ENCODE data around the gene NUP214.
"Not testable (repeated sequence)": the region's sequence is repeated elsewhere in the genome, so short reads cannot be mapped to it uniquely, and the experiment has no call there.

The NUP214 gene

DNA sequence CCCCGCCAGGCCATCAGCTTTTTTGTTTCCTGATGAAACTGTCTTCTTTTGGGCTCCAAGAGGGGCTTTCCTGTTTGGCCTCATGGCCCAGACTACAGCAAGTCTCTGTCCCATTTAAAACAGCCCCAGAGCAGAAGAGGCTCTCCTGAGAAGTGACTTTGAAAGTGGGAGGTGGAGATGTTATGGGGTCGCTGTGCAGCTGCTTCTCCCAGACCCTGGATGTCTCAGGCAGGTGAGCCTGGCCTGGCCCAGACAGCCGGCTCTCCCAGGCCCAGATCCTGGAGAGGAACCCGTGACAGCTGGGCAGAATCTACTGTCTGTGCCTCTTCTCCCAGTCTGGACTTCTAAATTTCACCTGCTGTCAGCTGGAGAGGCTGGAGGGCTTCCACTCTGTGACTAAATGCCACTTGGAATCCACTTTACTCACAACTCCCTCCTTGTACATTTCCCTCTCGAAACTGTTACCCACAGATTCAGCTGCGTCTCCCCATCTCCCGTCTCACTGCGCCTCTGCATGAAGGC lies 130.4 kb downstream of the NUP214 start:
- Histone ChIP-seq H3K27ac (ENCODE audit: low read depth, low read length) (no peak overlapping the region), H3K9me3 (ENCODE audit: control insufficient read depth, insufficient read depth, low read length) (no peaks in the 10 kb centered on the region), H3K36me3 (ENCODE audit: control insufficient read depth, insufficient read depth, low read length) (no peaks in the 10 kb centered on the region), H3K4me1 (ENCODE audit: control insufficient read depth, insufficient read depth, low read length) (0 out of 2 replicates have a peak, but pooled peaks cover 6% of the 10 kb centered on the region), H3K27me3 (ENCODE audit: control insufficient read depth, insufficient read depth, low read length) (no peaks in the 10 kb centered on the region), H3K4me3 (ENCODE audit: low read depth, low read length) (no peak overlapping the region), H3K9ac (ENCODE audit: low read depth, low read length) (no peak overlapping the region)

DNA sequence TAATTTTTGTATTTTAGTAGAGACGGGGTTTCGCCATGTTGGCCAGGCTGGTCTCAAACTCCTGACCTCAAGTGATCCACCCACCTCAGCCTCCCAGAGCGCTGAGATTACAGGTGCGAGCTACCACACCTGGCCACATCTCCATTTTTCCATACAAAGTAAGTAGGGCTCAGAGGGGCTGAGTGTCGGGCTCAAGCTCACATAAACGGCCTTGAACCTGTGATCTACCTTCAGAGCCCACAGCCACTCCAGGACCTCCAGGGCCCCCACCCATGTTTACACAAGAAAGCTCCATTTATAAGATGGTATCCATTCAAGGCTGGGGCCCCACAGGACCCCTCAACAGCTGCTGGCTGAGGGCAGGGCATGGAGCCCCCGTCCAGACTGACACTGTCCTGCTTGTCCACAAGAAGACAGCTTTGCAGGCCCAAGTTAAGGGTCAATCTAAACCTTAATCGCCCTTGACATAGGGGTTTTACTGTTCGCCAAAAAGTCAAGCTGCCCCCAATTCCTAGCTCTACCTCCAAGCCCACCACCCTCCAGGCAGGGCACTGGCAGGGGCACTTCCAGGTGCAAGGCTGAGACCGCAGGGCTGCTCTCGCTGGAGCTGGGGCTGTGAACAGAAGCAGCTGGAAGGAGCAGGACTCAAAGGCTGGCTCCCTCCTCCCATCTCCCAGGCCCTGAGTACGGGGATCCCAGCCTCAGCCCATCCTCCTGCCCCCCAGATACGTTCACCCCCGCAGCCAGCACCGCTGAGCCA lies 132.1 kb downstream of the NUP214 start:
- Histone ChIP-seq H3K4me3 (ENCODE audit: low read depth, low read length) (no peak overlapping the region), H3K27me3 (ENCODE audit: control insufficient read depth, insufficient read depth, low read length) (no peaks in the 10 kb centered on the region), H3K9me3 (ENCODE audit: control insufficient read depth, insufficient read depth, low read length) (no peaks in the 10 kb centered on the region), H3K27ac (ENCODE audit: low read depth, low read length) (no peak overlapping the region), H3K9ac (ENCODE audit: low read depth, low read length) (no peak overlapping the region), H3K36me3 (ENCODE audit: control insufficient read depth, insufficient read depth, low read length) (no peaks in the 10 kb centered on the region), H3K4me1 (ENCODE audit: control insufficient read depth, insufficient read depth, low read length) (0 out of 2 replicates have a peak, but pooled peaks cover 6% of the 10 kb centered on the region)

DNA sequence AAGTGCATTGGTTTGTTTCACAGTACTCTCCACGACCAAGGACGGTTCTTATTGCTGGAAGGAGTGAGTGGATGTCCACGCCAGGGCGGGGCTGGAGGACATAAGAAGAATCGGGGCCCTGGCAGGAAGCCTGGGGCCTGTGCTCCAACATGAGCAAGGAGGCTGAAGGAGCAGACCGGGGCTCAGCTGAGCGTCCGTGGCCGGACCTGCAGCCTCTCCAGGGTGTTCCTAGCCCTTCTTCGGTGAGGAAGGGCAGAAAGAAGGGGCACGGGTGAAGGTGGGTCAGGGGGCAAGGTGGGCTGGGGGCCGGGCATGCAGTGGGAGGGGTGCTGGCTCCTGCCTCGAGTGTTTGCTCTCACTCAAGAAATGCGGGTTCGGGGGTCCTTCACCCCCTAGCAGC lies 132.8 kb downstream of the NUP214 start:
- Histone ChIP-seq H3K27me3 (ENCODE audit: control insufficient read depth, insufficient read depth, low read length) (no peaks in the 10 kb centered on the region), H3K4me1 (ENCODE audit: control insufficient read depth, insufficient read depth, low read length) (0 out of 2 replicates have a peak, but pooled peaks cover 6% of the 10 kb centered on the region), H3K27ac (ENCODE audit: low read depth, low read length) (no peak overlapping the region), H3K9ac (ENCODE audit: low read depth, low read length) (no peak overlapping the region), H3K4me3 (ENCODE audit: low read depth, low read length) (no peak overlapping the region), H3K36me3 (ENCODE audit: control insufficient read depth, insufficient read depth, low read length) (no peaks in the 10 kb centered on the region), H3K9me3 (ENCODE audit: control insufficient read depth, insufficient read depth, low read length) (no peaks in the 10 kb centered on the region)

DNA sequence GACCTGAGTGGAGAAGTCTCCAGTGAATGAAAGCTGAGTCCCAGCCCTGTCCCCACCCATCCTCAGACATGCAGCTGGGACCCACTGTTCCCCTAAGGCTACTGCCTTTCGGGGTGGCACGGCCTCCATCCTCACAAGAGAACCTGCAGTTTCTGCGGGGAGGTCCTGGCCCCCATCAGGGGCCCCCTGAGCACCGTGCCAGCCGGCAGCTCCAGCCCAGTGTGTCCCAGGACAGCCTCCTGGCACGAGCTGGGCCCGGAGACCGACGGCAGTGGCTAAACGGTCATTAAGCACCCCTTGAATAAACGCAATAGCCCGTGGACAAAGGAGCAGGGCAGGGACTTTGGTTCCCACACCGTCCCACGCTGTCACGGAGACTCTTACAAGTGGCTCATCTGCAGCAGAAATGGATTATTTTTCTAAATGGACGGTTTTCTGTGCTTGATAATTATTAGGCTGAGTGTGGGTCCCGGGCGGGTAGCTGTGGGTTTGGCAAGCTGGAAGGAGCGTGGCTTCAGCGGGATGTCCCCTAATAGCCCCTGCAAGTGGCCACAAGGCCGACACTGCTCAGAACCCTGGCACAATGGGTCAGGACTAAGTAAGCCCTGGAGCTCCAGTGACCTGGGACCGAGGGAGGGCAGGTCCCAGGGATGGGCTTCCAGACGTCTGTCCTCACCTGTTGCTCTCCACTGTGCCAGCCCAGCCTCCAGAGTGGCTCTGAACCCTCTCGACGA lies 133.5 kb downstream of the NUP214 start:
- no peak overlapping the region for H3K27ac ChIP-seq (ENCODE audit: low read depth, low read length)
- 0 out of 2 replicates have a peak, but pooled peaks cover 6% of the 10 kb centered on the region for H3K4me1 ChIP-seq (ENCODE audit: control insufficient read depth, insufficient read depth, low read length)
- no peaks in the 10 kb centered on the region for H3K36me3 ChIP-seq (ENCODE audit: control insufficient read depth, insufficient read depth, low read length)
- no peaks in the 10 kb centered on the region for H3K9me3 ChIP-seq (ENCODE audit: control insufficient read depth, insufficient read depth, low read length)
- no peak overlapping the region for H3K4me3 ChIP-seq (ENCODE audit: low read depth, low read length)
- no peaks in the 10 kb centered on the region for H3K27me3 ChIP-seq (ENCODE audit: control insufficient read depth, insufficient read depth, low read length)
- no peak overlapping the region for H3K9ac ChIP-seq (ENCODE audit: low read depth, low read length)

DNA sequence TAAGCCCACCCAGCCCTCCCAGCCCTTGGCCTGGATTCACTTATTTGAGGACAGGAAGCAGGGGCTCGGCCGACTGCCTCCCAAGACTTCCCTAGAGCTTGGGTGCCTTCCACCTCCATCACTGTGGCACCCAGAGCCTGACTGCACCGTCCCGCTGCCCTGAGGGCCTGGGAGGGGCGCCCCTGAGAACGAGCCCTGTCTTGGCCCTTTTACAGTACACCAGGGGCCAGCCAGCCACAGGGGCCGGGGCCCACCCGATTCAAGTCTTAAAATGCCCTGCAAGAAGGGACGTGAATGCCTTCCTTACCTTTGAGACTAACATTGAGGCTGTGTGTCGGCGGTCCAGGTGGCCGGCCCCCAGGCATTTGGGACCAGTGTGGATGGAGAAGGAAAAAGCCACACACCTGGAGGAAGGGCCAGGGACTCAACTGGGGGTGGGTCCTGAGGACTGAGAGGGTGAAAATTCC lies 134.1 kb downstream of the NUP214 start:
- Histone ChIP-seq H3K9me3 (ENCODE audit: control insufficient read depth, insufficient read depth, low read length) (no peaks in the 10 kb centered on the region), H3K27ac (ENCODE audit: low read depth, low read length) (no peak overlapping the region), H3K9ac (ENCODE audit: low read depth, low read length) (no peak overlapping the region), H3K36me3 (ENCODE audit: control insufficient read depth, insufficient read depth, low read length) (no peaks in the 10 kb centered on the region), H3K4me3 (ENCODE audit: low read depth, low read length) (no peak overlapping the region), H3K27me3 (ENCODE audit: control insufficient read depth, insufficient read depth, low read length) (no peaks in the 10 kb centered on the region), H3K4me1 (ENCODE audit: control insufficient read depth, insufficient read depth, low read length) (0 out of 2 replicates have a peak, but pooled peaks cover 6% of the 10 kb centered on the region)

DNA sequence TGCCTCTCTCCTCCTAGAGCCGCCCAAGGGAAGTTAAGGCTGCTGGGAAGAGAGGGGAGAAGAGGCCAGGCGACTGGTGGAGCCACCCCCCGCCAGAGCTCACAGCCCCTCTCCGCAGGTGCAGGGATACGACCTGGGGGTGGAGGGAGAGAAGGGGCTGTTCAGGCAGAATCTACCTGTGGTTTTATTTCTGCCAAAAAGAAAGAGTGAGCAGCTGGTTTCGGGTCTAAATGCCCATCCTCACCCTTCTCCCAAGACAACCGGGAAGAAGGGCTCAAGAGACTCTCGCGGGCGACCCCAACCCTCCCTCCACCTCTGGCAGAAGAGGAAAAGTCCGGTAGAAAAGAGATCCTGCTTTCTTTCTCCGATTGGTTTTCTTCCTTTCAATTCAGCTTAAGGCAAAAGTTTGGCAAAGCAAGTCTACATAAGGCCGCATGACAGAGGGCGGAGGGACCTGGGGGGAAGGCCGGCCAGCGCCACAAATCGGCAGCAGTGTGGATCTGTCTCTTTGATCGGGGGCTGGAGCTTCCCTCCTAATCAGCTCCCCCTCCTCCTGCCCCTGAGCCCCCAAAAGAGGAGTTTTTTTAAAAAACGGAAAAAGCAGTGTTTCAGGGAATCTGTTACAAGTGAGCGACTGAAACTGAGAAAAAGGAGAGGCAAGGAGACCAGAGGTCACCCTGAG lies 134.7 kb downstream of the NUP214 start:
- Histone ChIP-seq H3K9ac (ENCODE audit: low read depth, low read length) (no peak overlapping the region), H3K36me3 (ENCODE audit: control insufficient read depth, insufficient read depth, low read length) (no peaks in the 10 kb centered on the region), H3K4me3 (ENCODE audit: low read depth, low read length) (no peak overlapping the region), H3K9me3 (ENCODE audit: control insufficient read depth, insufficient read depth, low read length) (no peaks in the 10 kb centered on the region), H3K27me3 (ENCODE audit: control insufficient read depth, insufficient read depth, low read length) (no peaks in the 10 kb centered on the region), H3K27ac (ENCODE audit: low read depth, low read length) (no peak overlapping the region), H3K4me1 (ENCODE audit: control insufficient read depth, insufficient read depth, low read length) (0 out of 2 replicates have a peak, but pooled peaks cover 6% of the 10 kb centered on the region)

DNA sequence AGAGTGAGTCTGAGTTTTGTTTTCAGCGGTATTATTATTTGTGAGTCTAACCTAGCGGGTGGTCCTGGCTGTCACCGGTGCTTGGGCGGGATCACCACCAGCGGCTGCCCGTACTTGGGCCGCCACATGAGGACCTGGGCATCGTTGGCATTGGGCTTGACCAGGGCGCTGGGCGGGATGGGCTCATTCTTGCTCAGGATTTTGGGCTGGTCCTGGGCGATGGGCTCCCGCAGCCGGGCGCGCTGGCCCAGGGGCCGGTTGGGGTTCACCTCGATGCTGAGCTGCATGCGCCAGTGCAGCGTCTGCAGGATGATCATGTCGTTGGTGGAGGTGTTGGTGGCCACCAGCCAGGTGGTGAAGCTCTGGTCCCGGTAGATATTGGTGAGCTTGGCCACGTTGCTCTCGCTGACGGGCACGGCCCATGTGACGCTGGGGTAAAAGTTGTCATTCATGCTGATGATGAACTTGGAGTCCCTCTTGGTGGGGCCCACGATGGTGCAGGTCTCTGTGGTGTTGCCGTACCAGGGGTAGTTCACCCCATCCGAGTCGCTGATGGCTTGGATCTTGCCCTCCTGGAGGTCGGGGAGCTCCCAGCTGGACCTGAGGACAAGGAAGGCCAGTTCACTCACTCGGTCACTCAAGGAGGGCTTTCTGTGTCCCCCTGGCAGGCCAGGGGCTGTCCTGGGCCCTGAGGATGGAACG lies 135.5 kb downstream of the NUP214 start:
- Histone ChIP-seq H3K4me1 (ENCODE audit: control insufficient read depth, insufficient read depth, low read length) (0 out of 2 replicates have a peak, but pooled peaks cover 3% of the 10 kb centered on the region), H3K27me3 (ENCODE audit: control insufficient read depth, insufficient read depth, low read length) (no peaks in the 10 kb centered on the region), H3K27ac (ENCODE audit: low read depth, low read length) (no peak overlapping the region), H3K9me3 (ENCODE audit: control insufficient read depth, insufficient read depth, low read length) (no peaks in the 10 kb centered on the region), H3K36me3 (ENCODE audit: control insufficient read depth, insufficient read depth, low read length) (no peaks in the 10 kb centered on the region), H3K4me3 (ENCODE audit: low read depth, low read length) (no peak overlapping the region), H3K9ac (ENCODE audit: low read depth, low read length) (no peak overlapping the region)

DNA sequence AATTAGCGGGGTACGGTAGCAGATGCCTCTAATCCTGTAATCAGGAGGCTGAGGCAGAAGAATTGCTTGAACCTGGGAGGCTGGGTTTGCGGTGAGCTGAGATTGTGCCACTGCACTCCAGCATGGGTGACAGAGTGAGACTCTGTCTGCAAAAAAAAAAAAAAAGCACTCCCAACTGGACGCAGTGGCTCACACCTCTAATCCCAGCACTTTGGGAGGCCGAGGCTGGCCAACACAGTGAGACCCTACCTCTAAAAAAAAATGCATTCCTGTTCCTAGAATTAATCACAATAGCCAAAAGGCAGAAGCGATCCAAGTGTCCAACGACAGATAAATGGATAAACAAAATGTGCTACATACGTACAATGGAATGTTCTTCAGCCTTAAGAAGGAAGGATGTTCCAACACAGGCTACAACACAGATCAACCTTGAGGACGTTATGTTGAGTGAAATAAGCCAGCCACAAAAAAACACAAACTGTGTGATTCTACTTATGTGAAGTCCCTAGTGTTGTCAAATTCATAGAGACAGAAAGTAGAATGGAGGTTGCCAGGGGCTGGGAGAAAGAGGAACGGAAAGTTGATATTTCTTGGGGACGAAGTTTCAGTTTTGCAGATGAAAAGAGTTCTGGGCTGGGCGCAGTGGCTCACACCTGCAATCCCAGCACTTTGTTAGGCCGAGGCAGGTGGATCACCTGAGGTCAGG lies 137.1 kb downstream of the NUP214 start:
- Histone ChIP-seq H3K27me3 (ENCODE audit: control insufficient read depth, insufficient read depth, low read length) (no peaks in the 10 kb centered on the region), H3K4me3 (ENCODE audit: low read depth, low read length) (no peak overlapping the region), H3K9me3 (ENCODE audit: control insufficient read depth, insufficient read depth, low read length) (no peaks in the 10 kb centered on the region), H3K9ac (ENCODE audit: low read depth, low read length) (no peak overlapping the region), H3K27ac (ENCODE audit: low read depth, low read length) (no peak overlapping the region), H3K4me1 (ENCODE audit: control insufficient read depth, insufficient read depth, low read length) (no peaks in the 10 kb centered on the region), H3K36me3 (ENCODE audit: control insufficient read depth, insufficient read depth, low read length) (no peaks in the 10 kb centered on the region)

DNA sequence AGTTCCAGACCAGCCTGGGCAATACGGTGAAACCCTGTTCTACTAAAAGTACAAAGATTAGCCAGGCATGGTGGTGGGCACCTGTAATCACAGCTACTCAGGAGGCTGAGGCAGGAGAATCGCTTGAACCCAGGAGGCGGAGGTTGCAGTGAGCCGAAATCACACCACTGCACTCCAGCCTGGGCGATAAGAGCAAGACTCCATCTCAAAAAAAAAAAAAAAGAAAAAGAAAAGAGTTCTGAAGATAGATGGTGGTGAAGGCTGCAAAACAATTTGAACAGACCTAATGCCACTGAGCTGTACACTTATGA lies 137.6 kb downstream of the NUP214 start:
- H3K27ac ChIP-seq (ENCODE audit: low read depth, low read length); H3K9me3 ChIP-seq (ENCODE audit: control insufficient read depth, insufficient read depth, low read length); H3K9ac ChIP-seq (ENCODE audit: low read depth, low read length); H3K4me3 ChIP-seq (ENCODE audit: low read depth, low read length); H3K36me3 ChIP-seq (ENCODE audit: control insufficient read depth, insufficient read depth, low read length); H3K27me3 ChIP-seq (ENCODE audit: control insufficient read depth, insufficient read depth, low read length); H3K4me1 ChIP-seq (ENCODE audit: control insufficient read depth, insufficient read depth, low read length): not testable (repeated sequence)

DNA sequence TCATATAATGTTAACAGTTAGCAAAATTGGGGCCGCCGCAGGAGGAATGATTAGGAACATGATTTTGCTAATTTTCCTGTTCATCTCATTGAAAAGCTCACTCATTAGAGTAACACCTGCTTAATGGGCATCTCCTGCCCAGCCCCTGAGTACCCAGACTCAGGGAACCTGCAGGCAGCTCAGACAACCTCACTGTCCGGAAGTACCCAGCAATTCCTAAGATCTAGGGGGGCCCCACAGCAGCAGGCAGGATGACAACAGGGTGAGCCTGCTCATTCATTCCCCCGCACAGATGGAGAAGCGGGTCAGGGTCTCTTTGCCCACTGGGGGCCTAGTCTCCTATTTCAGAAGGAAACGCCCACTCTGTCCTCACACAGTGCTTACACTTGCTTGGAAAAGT lies 138.3 kb downstream of the NUP214 start:
- Histone ChIP-seq H3K27ac (ENCODE audit: low read depth, low read length) (no peak overlapping the region), H3K27me3 (ENCODE audit: control insufficient read depth, insufficient read depth, low read length) (no peaks in the 10 kb centered on the region), H3K4me3 (ENCODE audit: low read depth, low read length) (no peak overlapping the region), H3K9me3 (ENCODE audit: control insufficient read depth, insufficient read depth, low read length) (no peaks in the 10 kb centered on the region), H3K9ac (ENCODE audit: low read depth, low read length) (no peak overlapping the region), H3K4me1 (ENCODE audit: control insufficient read depth, insufficient read depth, low read length) (no peaks in the 10 kb centered on the region), H3K36me3 (ENCODE audit: control insufficient read depth, insufficient read depth, low read length) (no peaks in the 10 kb centered on the region)

Measured in HUES48 (cell line).